Activated CD8-positive, alpha-beta T cell treated with anti-CD3 and anti-CD28 coated beads for 36 hours (primary cell): ENCODE measurements around the gene MYO16. TPM values are rescaled to one million over a fixed set of nuclear protein-coding genes. Genes with fewer than 3 reads are reported as not detected.

Experiments
- ATAC-seq: fragments of 200-7000 bp; cut with Tn5 transposase; one replicate; pipeline ENCODE4 v1.10.0; 2021; ENCODE audit warnings: mild to moderate bottlenecking, moderate library complexity
- CTCF ChIA-PET: fragments of 350-600 bp; sonication (Branson Sonifier 250); formaldehyde crosslinking; loops from one replicate; lab custom pipeline; 2021; ENCODE audit warnings: antibody characterized with exemption; lab: Charles Lee
- POLR2A ChIA-PET: fragments of 350-600 bp; sonication (Branson Sonifier 250); formaldehyde crosslinking; loops from one replicate; lab custom pipeline; 2021; ENCODE audit warnings: antibody characterized with exemption; lab: Charles Lee
- DNase-seq: peaks from one replicate; pipeline ENCODE4 v3.0.0-alpha.2; 2020
- H3K27ac Mint-ChIP-seq: one replicate; pipeline ENCODE4 v1.8.0; 2021; ENCODE audit warnings: mild to moderate bottlenecking, mixed read lengths
- H3K27me3 Mint-ChIP-seq: one replicate; pipeline ENCODE4 v1.8.0; 2021; ENCODE audit warnings: mixed read lengths
- H3K36me3 Mint-ChIP-seq: one replicate; pipeline ENCODE4 v1.8.0; 2021; ENCODE audit warnings: low read depth, mixed read lengths
- H3K4me1 Mint-ChIP-seq: one replicate; pipeline ENCODE4 v1.8.0; 2021; ENCODE audit warnings: low read depth, mixed read lengths
- H3K4me3 Mint-ChIP-seq: one replicate; pipeline ENCODE4 v1.8.0; 2021; ENCODE audit warnings: mild to moderate bottlenecking, moderate library complexity, mixed read lengths
- H3K9me3 Mint-ChIP-seq: one replicate; pipeline ENCODE4 v1.8.0; 2021; ENCODE audit warnings: mixed read lengths
- CTCF ChIP-seq: fragments of 200-600 bp; IDR thresholded peaks from one replicate; pipeline ENCODE4 v1.8.0; 2022; ENCODE audit warnings: antibody characterized with exemption, mild to moderate bottlenecking
- intact Hi-C: fragments of 100-400 bp; cut with micrococcal nuclease; formaldehyde crosslinking; loops from one replicate; pipeline ENCODE4 v1.10.0; 2022
- total RNA-seq, 2 experiments: library from RNA; stranded (reverse); gene quantifications; one replicate each; pipeline ENCODE4 v1.2.3, GENCODE V29; 2021

The MYO16 gene
- not detected for total RNA-seq

- no peak within 1 kb of the TSS for H3K27ac Mint-ChIP-seq
- ATAC-seq = no peak
- intact Hi-C loops = no loop called here
- DNase-seq = no peak
- no peaks in the 10 kb centered on the region for H3K4me1 Mint-ChIP-seq
- no peaks in the 10 kb centered on the region for H3K27me3 Mint-ChIP-seq
- no peak within 1 kb of the TSS for H3K4me3 Mint-ChIP-seq
- no peaks in the 10 kb centered on the region for H3K36me3 Mint-ChIP-seq
- ChIA-PET CTCF (no interaction called here), POLR2A (no interaction called here)
- no peak for TF ChIP-seq CTCF
- H3K9me3 Mint-ChIP-seq = no peaks in the 10 kb centered on the region
Observed at GRCh38 chr13:108629181-108629752, at the start of gene MYO16. Gene MYO16, plus strand, starts transcription at chr13:108629611. Its CDS starts 234 bp downstream, at chr13:108629845.

GRCh38 chr13:108586826-108587225 lies 42.6 kb upstream of the MYO16 start:
- TF ChIP-seq CTCF = no peak
- POLR2A ChIA-PET = no interaction called here

GRCh38 chr13:108588516-108588915 lies 40.9 kb upstream of the MYO16 start:
- no peak for ATAC-seq
- DNase-seq = no peak
- no peaks in the 10 kb centered on the region for H3K9me3 Mint-ChIP-seq
- no peak for TF ChIP-seq CTCF
- CTCF ChIA-PET = no interaction called here
- no peak overlapping the region for H3K4me3 Mint-ChIP-seq
- H3K4me1 Mint-ChIP-seq = no peaks in the 10 kb centered on the region
- POLR2A ChIA-PET = no interaction called here
- H3K36me3 Mint-ChIP-seq = no peaks in the 10 kb centered on the region
- intact Hi-C loops = no loop called here
- H3K27ac Mint-ChIP-seq = no peak overlapping the region
- H3K27me3 Mint-ChIP-seq = peaks cover 3% of the 10 kb centered on the region

More at GRCh38 chr13:108586826-108587225, 42.6 kb upstream of the MYO16 start:
- H3K4me3 Mint-ChIP-seq = no peak overlapping the region
- intact Hi-C loops = no loop called here
- no peak for DNase-seq
- ATAC-seq = no peak
- no peaks in the 10 kb centered on the region for H3K36me3 Mint-ChIP-seq
- CTCF ChIA-PET = no interaction called here
- H3K27me3 Mint-ChIP-seq = peaks cover 3% of the 10 kb centered on the region
- H3K9me3 Mint-ChIP-seq = no peaks in the 10 kb centered on the region
- H3K27ac Mint-ChIP-seq = no peak overlapping the region
- H3K4me1 Mint-ChIP-seq = no peaks in the 10 kb centered on the region

- ChIA-PET POLR2A (no interaction called here), CTCF (no interaction called here)
- H3K27ac Mint-ChIP-seq = no peak overlapping the region
- no peak overlapping the region for H3K4me3 Mint-ChIP-seq
- intact Hi-C loops = no loop called here
- no peak for DNase-seq
- no peaks in the 10 kb centered on the region for H3K36me3 Mint-ChIP-seq
- no peaks in the 10 kb centered on the region for H3K9me3 Mint-ChIP-seq
- ATAC-seq = no peak
- peaks cover 3% of the 10 kb centered on the region for H3K27me3 Mint-ChIP-seq
- H3K4me1 Mint-ChIP-seq = no peaks in the 10 kb centered on the region
- TF ChIP-seq CTCF = no peak
Observed at GRCh38 chr13:108594153-108594552, 35.3 kb upstream of the MYO16 start.

- ChIA-PET POLR2A (no interaction called here), CTCF (interaction anchor here (0.6 kb wide), 1 partner anchor 357 kb away, joined by 3 read pairs; no protein-coding TSS in a partner anchor)
- Mint-ChIP-seq H3K9me3 (no peaks in the 10 kb centered on the region), H3K36me3 (no peaks in the 10 kb centered on the region), H3K27ac (no peak overlapping the region), H3K4me3 (no peak overlapping the region), H3K4me1 (no peaks in the 10 kb centered on the region), H3K27me3 (no peaks in the 10 kb centered on the region)
- DNase-seq (no peak), ATAC-seq (no peak)
- intact Hi-C loops = no loop called here
- TF ChIP-seq CTCF = no peak
Observed at GRCh38 chr13:108595436-108596274, 33.8 kb upstream of the MYO16 start.
